Aorta (tissue), 5 donors: ENCODE measurements around the gene RSPO1. TPM values are rescaled to one million over a fixed set of nuclear protein-coding genes. Genes with fewer than 3 reads are reported as not detected.

Source experiments
- ATAC-seq: fragments of 200-7000 bp; cut with Tn5 transposase; one replicate; pipeline ENCODE4 v1.9.1; 2022; ENCODE audit warnings: moderate library complexity; ENCODE audit not compliant: low FRiP score
- DNase-seq, 2 donors: peaks; one replicate each; pipeline ENCODE4 v3.0.0-alpha.2; 2020
- H3K27ac ChIP-seq, 2 donors: one replicate each; pipeline ENCODE4 v1.5.1; 2013; ENCODE audit warnings: low read length in 2 of 2, mild to moderate bottlenecking in 2 of 2, moderate library complexity in 2 of 2, control low read depth in 1 of 2, inconsistent platforms in 1 of 2, low read depth in 1 of 2
- H3K27me3 ChIP-seq, 2 donors: one replicate each; pipeline ENCODE4 v1.6.1; 2013; ENCODE audit warnings: control low read depth in 1 of 2, low read length in 1 of 2, mild to moderate bottlenecking in 1 of 2, moderate library complexity in 1 of 2; ENCODE audit not compliant: insufficient read depth in 2 of 2, control insufficient read depth in 1 of 2
- H3K36me3 ChIP-seq, 2 donors: one replicate each; pipeline ENCODE4 v1.6.1; 2013; ENCODE audit warnings: control low read depth in 1 of 2, low read length in 1 of 2, mild to moderate bottlenecking in 1 of 2; ENCODE audit not compliant: insufficient read depth in 2 of 2, control insufficient read depth in 1 of 2
- H3K4me1 ChIP-seq, 2 donors: one replicate each; pipeline ENCODE4 v1.6.1; 2013; ENCODE audit warnings: low read length in 2 of 2, control low read depth in 1 of 2, mild to moderate bottlenecking in 1 of 2, moderate library complexity in 1 of 2; ENCODE audit not compliant: insufficient read depth in 2 of 2, control insufficient read depth in 1 of 2
- H3K4me3 ChIP-seq, 2 donors: one replicate each; pipeline ENCODE4 v1.5.1; 2013; ENCODE audit warnings: low read length in 2 of 2, control low read depth in 1 of 2, mild to moderate bottlenecking in 1 of 2
- H3K9me3 ChIP-seq: one replicate; pipeline ENCODE4 v1.6.1; 2013; ENCODE audit warnings: mild to moderate bottlenecking, low read length; ENCODE audit not compliant: control insufficient read depth
- WGBS, 2 donors: extraction: QIAGEN DNeasy Blood & Tissue Kit; methylation state at CpG; one replicate each; pipeline ENCODE4 v1.1.7; 2013; 5-methylcytosine and 5-hydroxymethylcytosine counted together
- intact Hi-C, 2 donors: fragments of 100-400 bp; cut with DNase I; formaldehyde crosslinking; loops; one replicate each; pipeline versions ENCODE4 v1.14.2 to v1.15.0; 2022
- polyA plus RNA-seq, 2 donors: library from polyadenylated mRNA; stranded (reverse); fragments of 200-250 nt; gene quantifications; one replicate each; pipeline ENCODE4 v1.2.3, GENCODE V29; 2013
- total RNA-seq, 2 donors: library from RNA; stranded (reverse); fragmentation: NEBNext Ultra II Directional; extraction: Animal tissue kit (Norgen Biotek cat#: 25700); gene quantifications; one replicate each; pipeline ENCODE4 v1.2.1, GENCODE V29; 2021
- donor health status: healthy with polysubstance abuse.
- donor health status: Bipolar disorder and iron deficiency.
- donor health status: DM: no; HTN: no; CAD: no.
- donor health status: DM: no; HTN: no; CAD: no.
- donor health status: DM: yes; HTN: yes; CAD: no.

RSPO1 gene
- total and polyA plus RNA-seq, 4 donors: 0.63 to 1.2 TPM; not detected in 2

DNA sequence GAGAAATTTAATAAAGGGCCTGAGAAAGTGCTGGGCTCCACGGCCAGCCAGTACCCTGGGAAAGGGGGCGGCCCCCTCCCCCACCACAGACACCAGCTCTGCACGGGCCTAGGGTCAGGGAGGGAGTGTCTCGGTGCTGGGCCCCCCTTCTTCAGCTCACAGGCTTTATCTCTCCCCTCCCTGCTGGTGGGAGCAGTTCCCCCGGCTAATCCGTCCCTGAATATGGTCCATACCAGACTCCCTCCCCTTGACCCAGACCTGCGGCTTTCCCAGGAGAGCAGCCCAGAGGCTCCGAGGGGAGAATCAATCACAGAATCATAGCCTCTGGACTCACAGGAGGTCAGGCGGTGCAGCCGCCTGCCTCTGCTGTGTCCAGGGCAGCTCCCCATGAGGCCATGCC, 26.0 kb upstream of the RSPO1 start:
- WGBS, 2 donors: 43 to 46% methylated on average over 10 of the region's 10 CpGs
- Histone ChIP-seq H3K4me1 (no peaks in the 10 kb centered on the region), H3K27me3 (no peaks in the 10 kb centered on the region), H3K4me3 (no peak overlapping the region), H3K27ac (no peak overlapping the region), H3K9me3 (no peaks in the 10 kb centered on the region), H3K36me3 (no peaks in the 10 kb centered on the region)
- DNase-seq (no peak), ATAC-seq (no peak)
- intact Hi-C loops: no loop called here

GRCh38 chr1:37658486-37658885, 23.8 kb upstream of the RSPO1 start:
- no peaks in the 10 kb centered on the region for H3K27me3 ChIP-seq
- H3K4me1 ChIP-seq: no peaks in the 10 kb centered on the region
- no peaks in the 10 kb centered on the region for H3K9me3 ChIP-seq
- DNase-seq (no peak), ATAC-seq (no peak)
- intact Hi-C loops: no loop called here
- no peak overlapping the region for H3K4me3 ChIP-seq
- H3K36me3 ChIP-seq: no peaks in the 10 kb centered on the region
- WGBS, 2 donors: 87 to 88% methylated on average over 6 of the region's 6 CpGs
- H3K27ac ChIP-seq: no peak overlapping the region

- intact Hi-C loops: no loop called here
- Histone ChIP-seq H3K9me3 (no peaks in the 10 kb centered on the region), H3K4me1 (no peaks in the 10 kb centered on the region), H3K36me3 (no peaks in the 10 kb centered on the region), H3K27ac (no peak overlapping the region), H3K27me3 (no peaks in the 10 kb centered on the region), H3K4me3 (no peak overlapping the region)
- DNase-seq (no peak), ATAC-seq (no peak)
- WGBS, 2 donors: 54 to 55% methylated on average over 14 of the region's 14 CpGs
These were observed 23.1 kb upstream of the RSPO1 start for GRCh38 chr1:37657620-37658412.

- 74 to 76% methylated on average over 11 of the region's 11 CpGs for WGBS, 2 donors
- DNase-seq (no peak), ATAC-seq (no peak)
- H3K27me3 ChIP-seq: no peaks in the 10 kb centered on the region
- H3K27ac ChIP-seq: no peak overlapping the region
- H3K4me1 ChIP-seq: no peaks in the 10 kb centered on the region
- no peak overlapping the region for H3K4me3 ChIP-seq
- intact Hi-C loops: no loop called here
- no peaks in the 10 kb centered on the region for H3K9me3 ChIP-seq
- H3K36me3 ChIP-seq: no peaks in the 10 kb centered on the region
These were observed 22.2 kb upstream of the RSPO1 start for GRCh38 chr1:37656881-37657280.

DNA sequence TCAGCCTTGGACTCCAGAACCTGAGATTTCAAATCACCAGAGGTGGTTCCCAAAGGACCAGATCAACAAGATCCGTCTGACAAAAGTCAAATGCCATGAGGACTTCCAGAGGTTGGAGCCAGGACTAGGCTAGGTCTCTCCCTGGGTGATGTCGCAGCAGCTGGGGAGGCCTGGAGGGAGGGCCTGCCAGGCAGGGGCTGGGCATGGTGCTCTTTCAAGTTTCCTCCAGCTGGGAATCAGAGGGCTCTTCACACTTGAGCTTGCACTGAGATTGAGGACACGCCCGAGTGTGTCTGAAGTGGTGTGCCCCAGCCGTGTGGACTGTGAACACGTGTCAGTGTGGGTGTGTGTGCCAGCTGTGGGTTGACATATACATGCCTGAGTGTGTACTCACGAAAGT, 21.3 kb upstream of the RSPO1 start:
- no peaks in the 10 kb centered on the region for H3K36me3 ChIP-seq
- ATAC-seq (no peak), DNase-seq (no peak)
- no peaks in the 10 kb centered on the region for H3K27me3 ChIP-seq
- 64 to 67% methylated on average over 7 of the region's 7 CpGs for WGBS, 2 donors
- no peak overlapping the region for H3K27ac ChIP-seq
- intact Hi-C loops: no loop called here
- no peaks in the 10 kb centered on the region for H3K9me3 ChIP-seq
- H3K4me3 ChIP-seq: no peak overlapping the region
- H3K4me1 ChIP-seq: no peaks in the 10 kb centered on the region

DNA sequence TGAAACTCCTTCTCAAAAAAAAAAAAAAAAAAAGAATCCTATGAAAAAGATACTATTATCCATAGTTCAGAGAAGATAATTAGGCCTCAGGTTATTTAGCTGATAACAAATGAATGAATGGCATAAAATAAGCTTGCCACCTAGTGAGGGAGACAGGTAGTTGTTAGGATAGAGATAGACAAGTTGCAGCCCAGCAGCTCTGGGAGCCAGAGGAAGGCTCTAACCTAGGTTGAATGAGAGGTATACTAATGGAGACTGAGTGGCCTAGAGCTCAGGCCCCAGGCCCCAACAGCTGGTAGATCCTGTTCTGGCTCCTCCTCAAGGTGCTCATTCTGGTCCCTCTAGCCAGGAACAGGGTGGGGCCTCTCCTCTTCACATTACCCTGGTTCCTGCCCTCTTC, 20.6 kb upstream of the RSPO1 start:
- Histone ChIP-seq H3K27me3 (no peaks in the 10 kb centered on the region), H3K4me3 (no peak overlapping the region), H3K27ac (no peak overlapping the region), H3K4me1 (no peaks in the 10 kb centered on the region), H3K36me3 (no peaks in the 10 kb centered on the region), H3K9me3 (no peaks in the 10 kb centered on the region)
- intact Hi-C loops: no loop called here
- ATAC-seq (no peak), DNase-seq (no peak)

DNA sequence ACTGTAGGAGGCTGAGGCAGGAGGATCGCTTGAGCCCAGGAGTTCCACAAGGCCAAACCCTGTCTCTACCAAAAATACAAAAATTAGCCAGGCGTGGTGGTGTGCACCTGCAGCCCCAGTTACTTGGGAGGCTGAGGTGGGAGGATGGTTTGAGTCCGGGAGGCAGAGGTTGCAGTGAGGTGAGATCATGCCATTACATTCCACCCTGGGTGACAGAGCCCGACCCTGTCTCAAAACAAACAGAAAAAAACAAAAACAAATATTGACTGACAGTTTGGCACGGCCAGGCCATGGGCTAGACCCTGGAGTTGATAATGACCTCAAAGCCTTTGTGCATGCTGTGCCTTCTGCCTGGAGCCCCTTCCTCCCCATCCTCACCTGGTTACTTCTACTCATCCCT, 19.2 kb upstream of the RSPO1 start:
- DNase-seq (no peak), ATAC-seq (no peak)
- Histone ChIP-seq H3K27ac (no peak overlapping the region), H3K36me3 (no peaks in the 10 kb centered on the region), H3K27me3 (no peaks in the 10 kb centered on the region), H3K4me3 (no peak overlapping the region), H3K4me1 (no peaks in the 10 kb centered on the region), H3K9me3 (no peaks in the 10 kb centered on the region)
- intact Hi-C loops: no loop called here
- 67 to 76% methylated on average over 5 of the region's 5 CpGs for WGBS, 2 donors

DNA sequence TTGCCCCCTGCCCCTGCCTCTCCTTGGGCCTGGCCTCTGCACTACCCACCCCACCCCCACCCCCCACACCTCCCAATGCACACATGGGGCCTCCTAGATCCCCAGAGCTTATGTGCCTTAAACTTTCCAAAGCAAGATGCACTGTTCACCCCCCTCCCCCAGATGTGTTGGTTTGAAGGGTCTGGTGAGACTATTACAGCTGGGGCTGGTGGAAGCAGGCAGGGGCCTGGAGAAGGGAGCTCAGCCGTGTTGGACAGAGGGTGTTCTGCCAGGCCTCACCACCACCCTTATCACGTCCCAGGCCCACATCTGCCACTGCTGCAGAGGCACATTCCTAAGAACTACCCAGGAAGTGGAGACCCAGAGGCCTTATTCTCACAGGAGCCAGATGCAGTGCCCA, 18.3 kb upstream of the RSPO1 start:
- H3K27ac ChIP-seq: no peak overlapping the region
- intact Hi-C loops: no loop called here
- H3K4me3 ChIP-seq: no peak overlapping the region
- no peaks in the 10 kb centered on the region for H3K27me3 ChIP-seq
- no peaks in the 10 kb centered on the region for H3K4me1 ChIP-seq
- H3K9me3 ChIP-seq: no peaks in the 10 kb centered on the region
- no peak for ATAC-seq
- DNase-seq: no peak
- 28 to 31% methylated on average over 2 of the region's 2 CpGs for WGBS, 2 donors
- H3K36me3 ChIP-seq: no peaks in the 10 kb centered on the region

DNA sequence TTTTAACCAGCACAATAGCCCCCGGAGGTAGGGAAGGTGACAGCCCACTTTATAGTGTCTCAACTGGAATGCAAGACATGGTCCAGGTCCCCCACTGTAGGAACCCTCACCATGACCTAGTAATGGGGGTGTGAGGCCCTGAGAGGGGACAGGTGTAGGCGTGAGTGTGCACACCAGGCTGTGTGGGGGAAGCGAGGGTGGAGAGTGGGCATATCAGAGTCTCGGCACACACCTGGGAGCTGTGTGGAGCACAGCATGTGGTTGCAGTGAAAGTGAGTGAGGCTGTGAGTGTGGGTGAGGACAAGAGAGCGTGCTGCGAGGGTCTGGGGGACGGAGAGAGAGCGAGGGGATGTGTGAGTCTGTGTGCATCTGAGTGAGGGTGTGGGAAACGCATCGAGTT, 17.1 kb upstream of the RSPO1 start:
- ATAC-seq: peak; percentile 17
- intact Hi-C loops: no loop called here
- 50 to 52% methylated on average over 10 of the region's 10 CpGs for WGBS, 2 donors

More for the DNA sequence above, 17.1 kb upstream of the RSPO1 start:
- H3K4me1 ChIP-seq: no peaks in the 10 kb centered on the region
- no peaks in the 10 kb centered on the region for H3K27me3 ChIP-seq
- no peak overlapping the region for H3K27ac ChIP-seq
- no peaks in the 10 kb centered on the region for H3K9me3 ChIP-seq
- H3K36me3 ChIP-seq: no peaks in the 10 kb centered on the region
- no peak overlapping the region for H3K4me3 ChIP-seq
- DNase-seq: no peak
